Neuron (in vitro differentiated cells): ENCODE data around the gene RPUSD2.

Source experiments
- H2AFZ ChIP-seq: one replicate; pipeline ENCODE4 v1.6.1; 2013; ENCODE audit warnings: low read depth, mild to moderate bottlenecking, inconsistent platforms, low read length, moderate library complexity
- H3K27me3 ChIP-seq: one replicate; pipeline ENCODE4 v1.6.1; 2013; ENCODE audit warnings: low read length; ENCODE audit not compliant: insufficient read depth
- H3K36me3 ChIP-seq: one replicate; pipeline ENCODE4 v1.6.1; 2013; ENCODE audit warnings: low read length; ENCODE audit not compliant: insufficient read depth
- H3K4me1 ChIP-seq: one replicate; pipeline ENCODE4 v1.6.1; 2013; ENCODE audit warnings: low read length; ENCODE audit not compliant: insufficient read depth
- H3K4me3 ChIP-seq: 2 replicates; pipeline ENCODE4 v1.5.1; 2013; ENCODE audit warnings: mild to moderate bottlenecking, low read length, moderate library complexity
- H3K9me3 ChIP-seq: one replicate; pipeline ENCODE4 v1.6.1; 2013; ENCODE audit warnings: low read length

The RPUSD2 gene

DNA sequence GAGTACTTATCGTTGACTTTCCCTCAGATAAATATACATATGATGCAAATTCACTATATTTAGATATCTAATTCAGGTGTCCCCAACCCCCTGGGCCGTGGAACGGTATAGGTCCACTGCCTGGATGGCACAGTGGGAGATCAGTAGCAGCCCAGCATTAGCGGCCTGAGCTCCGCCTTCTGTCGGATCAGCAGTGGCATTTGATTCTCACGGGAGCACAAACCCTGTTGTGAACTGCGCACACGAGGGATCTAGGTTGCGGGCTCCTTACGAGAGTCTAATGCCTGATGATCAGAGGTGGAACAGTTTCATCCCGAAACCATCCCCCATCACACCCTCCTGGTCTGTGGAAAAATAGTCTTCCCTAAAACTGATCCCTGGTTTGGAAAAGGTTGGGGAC is 31.9 kb downstream of the RPUSD2 start:
- Histone ChIP-seq H3K27me3 (no peaks in the 10 kb centered on the region), H3K4me1 (no peaks in the 10 kb centered on the region), H3K4me3 (no peak overlapping the region), H2AFZ (no peak overlapping the region), H3K36me3 (no peaks in the 10 kb centered on the region), H3K9me3 (peaks cover 2% of the 10 kb centered on the region)

DNA sequence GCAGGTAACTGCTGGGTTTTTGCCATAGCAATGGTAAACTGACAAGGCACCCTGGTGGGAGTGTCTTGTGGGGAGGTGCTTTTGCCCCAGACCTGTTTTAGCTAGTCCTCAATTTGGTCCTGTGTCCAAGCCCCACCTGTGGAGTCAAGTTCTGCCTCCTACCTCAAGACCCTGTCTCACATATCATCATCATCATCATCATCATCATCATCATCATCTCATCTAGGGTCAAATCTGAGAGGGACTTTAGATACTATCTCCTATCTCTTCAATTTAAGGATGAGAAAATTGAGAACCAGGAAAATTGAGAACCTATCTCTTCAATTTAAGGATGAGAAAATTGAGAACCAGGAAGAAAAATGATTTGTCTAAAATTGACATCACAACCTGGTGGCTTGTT is 34.8 kb downstream of the RPUSD2 start:
- Histone ChIP-seq H3K36me3 (peaks cover 14% of the 10 kb centered on the region), H3K9me3 (peaks cover 2% of the 10 kb centered on the region), H3K4me1 (no peaks in the 10 kb centered on the region), H3K4me3 (no peak overlapping the region), H3K27me3 (no peaks in the 10 kb centered on the region), H2AFZ (no peak overlapping the region)

DNA sequence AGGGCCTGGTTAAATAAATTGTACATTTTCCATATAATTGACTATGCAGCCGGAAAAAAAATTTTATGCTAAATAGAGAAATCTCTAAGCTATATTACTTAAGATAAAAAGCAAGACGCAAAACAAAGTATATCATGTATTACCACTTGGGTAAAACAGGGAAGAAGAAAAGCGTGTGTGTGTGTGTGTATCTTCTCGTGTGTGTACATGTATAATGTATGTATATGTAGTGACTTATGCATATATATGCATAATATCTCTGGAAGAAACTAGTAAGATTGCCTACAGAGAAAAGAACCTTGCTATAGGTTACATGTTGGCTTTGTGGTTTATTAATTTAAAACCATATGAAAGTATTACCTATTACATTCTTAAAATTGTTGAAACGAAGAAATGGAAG is 44.0 kb downstream of the RPUSD2 start:
- Histone ChIP-seq H3K4me1 (no peaks in the 10 kb centered on the region), H3K9me3 (no peaks in the 10 kb centered on the region), H3K4me3 (no peak overlapping the region), H3K36me3 (peaks cover 14% of the 10 kb centered on the region), H3K27me3 (no peaks in the 10 kb centered on the region), H2AFZ (no peak overlapping the region)

DNA sequence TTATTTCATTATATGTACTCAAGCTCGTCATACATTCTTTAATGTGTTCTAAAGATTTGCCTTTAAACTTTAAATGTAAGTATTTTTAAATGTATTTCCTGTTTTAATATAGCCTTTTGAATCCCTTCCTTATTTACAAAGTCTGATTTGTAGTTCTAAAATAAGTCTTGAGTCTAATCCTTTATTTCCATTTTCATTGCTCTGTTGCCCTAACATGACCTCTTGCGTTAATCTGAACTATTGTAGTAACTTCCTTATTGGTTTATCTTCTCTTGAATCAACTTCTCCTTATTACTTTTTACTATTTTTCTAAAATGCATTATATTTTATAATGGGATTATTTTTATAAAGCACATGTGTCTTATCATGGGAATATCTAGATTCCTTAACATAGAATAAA is 48.9 kb downstream of the RPUSD2 start:
- Histone ChIP-seq H3K4me3 (no peak overlapping the region), H2AFZ (no peak overlapping the region), H3K9me3 (no peaks in the 10 kb centered on the region), H3K36me3 (peaks cover 41% of the 10 kb centered on the region), H3K4me1 (no peaks in the 10 kb centered on the region), H3K27me3 (no peaks in the 10 kb centered on the region)

DNA sequence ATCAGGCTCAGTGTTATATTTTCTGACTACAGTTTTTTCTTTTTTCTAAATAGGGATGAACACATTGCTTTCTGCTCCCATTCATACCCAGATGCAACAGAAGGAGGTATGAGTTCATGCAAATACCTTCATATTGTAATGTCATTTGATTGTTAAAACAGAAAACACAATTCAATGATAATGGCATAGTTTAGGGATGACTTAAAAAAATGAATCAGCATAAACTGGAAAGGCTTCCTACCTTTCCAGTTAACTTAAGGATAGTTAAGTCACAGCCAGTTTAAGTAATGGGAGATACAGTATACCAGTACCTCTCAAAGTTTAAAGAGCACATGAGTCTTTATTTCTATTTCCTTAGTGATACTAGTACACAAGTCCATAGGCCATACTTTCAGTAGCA is 49.8 kb downstream of the RPUSD2 start:
- Histone ChIP-seq H3K36me3 (peaks cover 43% of the 10 kb centered on the region), H3K4me1 (no peaks in the 10 kb centered on the region)

DNA sequence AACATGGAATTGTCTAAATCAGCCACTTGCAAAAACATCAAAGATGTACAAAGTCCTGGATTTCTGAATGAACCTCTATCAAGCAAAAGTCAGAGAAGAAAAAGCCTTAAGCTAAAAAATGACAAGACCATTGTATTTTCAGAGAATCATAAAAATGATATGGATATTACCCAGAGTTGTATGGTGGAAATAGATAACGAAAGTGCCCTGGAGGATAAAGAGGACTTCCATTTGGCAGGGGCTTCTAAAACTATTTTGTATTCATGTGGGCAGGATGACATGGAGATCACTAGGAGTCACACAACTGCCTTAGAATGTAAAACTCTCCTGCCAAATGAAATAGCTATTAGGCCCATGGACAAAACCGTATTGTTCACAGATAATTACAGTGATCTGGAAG is 54.3 kb downstream of the RPUSD2 start:
- no peak overlapping the region for H3K4me3 ChIP-seq

More for the DNA sequence above, 49.8 kb downstream of the RPUSD2 start:
- Histone ChIP-seq H3K27me3 (no peaks in the 10 kb centered on the region), H2AFZ (no peak overlapping the region), H3K9me3 (no peaks in the 10 kb centered on the region), H3K4me3 (no peak overlapping the region)

More for the DNA sequence above, 54.3 kb downstream of the RPUSD2 start:
- peaks cover 40% of the 10 kb centered on the region for H3K36me3 ChIP-seq
- H3K27me3 ChIP-seq: no peaks in the 10 kb centered on the region
- no peak overlapping the region for H2AFZ ChIP-seq
- no peaks in the 10 kb centered on the region for H3K9me3 ChIP-seq
- H3K4me1 ChIP-seq: no peaks in the 10 kb centered on the region
